Uterus (tissue), 2 donors: ENCODE results near the gene KCND2.

Experiments used
- POLR2A ChIP-seq, 2 donors: fragments of 450-650 bp; IDR thresholded peaks; one replicate each; pipeline ENCODE4 v1.6.1; 2016; ENCODE audit warnings: antibody characterized with exemption in 2 of 2, mild to moderate bottlenecking in 1 of 2, moderate library complexity in 1 of 2
- TF ChIP-seq, protein P1 (sequence below), 4 experiments: fragments of 200-600 bp in 2 of 4; fragments of 450-650 bp in 2 of 4; sonication (generic) in 2 of 4; IDR thresholded peaks; one replicate each; pipeline ENCODE4 v1.5.1; 2016 to 2019; ENCODE audit warnings: antibody characterized with exemption in 4 of 4, mild to moderate bottlenecking in 2 of 4, moderate library complexity in 1 of 4

DNA sequence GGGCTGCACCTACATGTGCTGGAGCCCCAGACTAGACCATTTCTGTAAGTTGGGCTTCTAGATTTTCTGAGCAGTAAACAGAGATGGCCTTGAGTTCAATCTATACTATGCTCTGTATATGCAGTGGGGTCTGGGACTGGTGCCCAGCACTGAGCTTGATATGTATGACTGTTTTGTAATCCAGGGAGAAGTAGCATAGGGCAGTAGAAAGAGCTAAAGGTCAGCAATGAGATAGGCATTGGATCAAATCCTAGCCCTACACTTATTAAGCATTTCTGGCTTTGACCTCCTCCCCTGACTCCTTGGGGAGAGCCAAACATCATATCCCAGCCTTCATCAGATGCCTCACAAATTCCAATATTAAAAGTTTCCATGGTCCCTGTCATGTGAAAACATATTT lies 330.4 kb downstream of the KCND2 start:
- TF ChIP-seq, protein P1, sequence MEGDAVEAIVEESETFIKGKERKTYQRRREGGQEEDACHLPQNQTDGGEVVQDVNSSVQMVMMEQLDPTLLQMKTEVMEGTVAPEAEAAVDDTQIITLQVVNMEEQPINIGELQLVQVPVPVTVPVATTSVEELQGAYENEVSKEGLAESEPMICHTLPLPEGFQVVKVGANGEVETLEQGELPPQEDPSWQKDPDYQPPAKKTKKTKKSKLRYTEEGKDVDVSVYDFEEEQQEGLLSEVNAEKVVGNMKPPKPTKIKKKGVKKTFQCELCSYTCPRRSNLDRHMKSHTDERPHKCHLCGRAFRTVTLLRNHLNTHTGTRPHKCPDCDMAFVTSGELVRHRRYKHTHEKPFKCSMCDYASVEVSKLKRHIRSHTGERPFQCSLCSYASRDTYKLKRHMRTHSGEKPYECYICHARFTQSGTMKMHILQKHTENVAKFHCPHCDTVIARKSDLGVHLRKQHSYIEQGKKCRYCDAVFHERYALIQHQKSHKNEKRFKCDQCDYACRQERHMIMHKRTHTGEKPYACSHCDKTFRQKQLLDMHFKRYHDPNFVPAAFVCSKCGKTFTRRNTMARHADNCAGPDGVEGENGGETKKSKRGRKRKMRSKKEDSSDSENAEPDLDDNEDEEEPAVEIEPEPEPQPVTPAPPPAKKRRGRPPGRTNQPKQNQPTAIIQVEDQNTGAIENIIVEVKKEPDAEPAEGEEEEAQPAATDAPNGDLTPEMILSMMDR (IDR thresholded peaks at IDR 0.05) = no peak
- TF ChIP-seq POLR2A (IDR thresholded peaks at IDR 0.05) = no peak
